Smooth muscle cell of the pulmonary artery (primary cell): ENCODE measurements around the gene DNAH10. TPM values are rescaled to one million over a fixed set of nuclear protein-coding genes. Genes with fewer than 3 reads are reported as not detected.

Experiments
- total RNA-seq: library from RNA; depleted of rRNA; stranded (reverse); fragments of >200 nt; gene quantifications from 2 replicates; pipeline ENCODE4 v1.2.3, GENCODE V29; 2014

Gene DNAH10
- 0.13 and 0.46 TPM in 2 replicates for total RNA-seq

GRCh38 chr12:123761841-123762714 is at the start of gene DNAH10:
Gene DNAH10, plus strand, starts transcription at chr12:123762301. Its CDS starts 36 bp downstream, at chr12:123762337.

GRCh38 chr12:123972457-123973401 is 210.6 kb downstream of the DNAH10 start, which contains the start of the genes CCDC92 and ZNF664:
Gene CCDC92, minus strand, starts transcription at chr12:123972831. Its CDS starts 28,526 bp downstream, at chr12:123944305.
Gene ZNF664, plus strand, starts transcription at chr12:123973215. Its CDS starts 38,930 bp downstream, at chr12:124012145.

Other genes with a start within 250 kb of the DNAH10 start
- 10.8 and 17.1 TPM in 2 replicates for gene RILPL1, start 228.6 kb upstream of the DNAH10 start, total RNA-seq
- gene TMED2, start 177.7 kb upstream of the DNAH10 start, total RNA-seq = 332 and 461 TPM in 2 replicates
- 12.3 and 17.1 TPM in 2 replicates for gene DDX55, start 160.2 kb upstream of the DNAH10 start, total RNA-seq
- 26.4 and 32.7 TPM in 2 replicates for gene EIF2B1, start 128.6 kb upstream of the DNAH10 start, total RNA-seq
- 29.8 and 35.6 TPM in 2 replicates for gene GTF2H3, start 128.5 kb upstream of the DNAH10 start, total RNA-seq
- gene TCTN2, start 91.2 kb upstream of the DNAH10 start, total RNA-seq = 9.2 and 12.9 TPM in 2 replicates
- gene ATP6V0A2, start 49.9 kb upstream of the DNAH10 start, total RNA-seq = 19.7 and 27.1 TPM in 2 replicates
- 13.0 and 15.1 TPM in 2 replicates for gene CCDC92, start 210.5 kb downstream of the DNAH10 start, total RNA-seq
- gene ZNF664, start 210.9 kb downstream of the DNAH10 start, total RNA-seq = 39.7 and 49.0 TPM in 2 replicates